Fibroblast of lung (primary cell): Measurements from ENCODE around the gene RNF220.

Experiments used
- EZH2 ChIP-seq: IDR thresholded peaks from 2 replicates; pipeline ENCODE4 v1.5.1; 2012; ENCODE audit warnings: low read length, control low read depth, mild to moderate bottlenecking; ENCODE audit errors: missing control alignments
- TF ChIP-seq, protein P1 (sequence below), 2 donors: IDR thresholded peaks in 1 of 2; conservative IDR thresholded peaks in 1 of 2; 1 replicate in 1 of 2; 2 replicates in 1 of 2; pipeline ENCODE4 v1.5.1; 2011 to 2012; ENCODE audit warnings: low read length in 2 of 2, control low read depth in 1 of 2, inconsistent platforms in 1 of 2, low read depth in 1 of 2, mild to moderate bottlenecking in 1 of 2

DNA sequence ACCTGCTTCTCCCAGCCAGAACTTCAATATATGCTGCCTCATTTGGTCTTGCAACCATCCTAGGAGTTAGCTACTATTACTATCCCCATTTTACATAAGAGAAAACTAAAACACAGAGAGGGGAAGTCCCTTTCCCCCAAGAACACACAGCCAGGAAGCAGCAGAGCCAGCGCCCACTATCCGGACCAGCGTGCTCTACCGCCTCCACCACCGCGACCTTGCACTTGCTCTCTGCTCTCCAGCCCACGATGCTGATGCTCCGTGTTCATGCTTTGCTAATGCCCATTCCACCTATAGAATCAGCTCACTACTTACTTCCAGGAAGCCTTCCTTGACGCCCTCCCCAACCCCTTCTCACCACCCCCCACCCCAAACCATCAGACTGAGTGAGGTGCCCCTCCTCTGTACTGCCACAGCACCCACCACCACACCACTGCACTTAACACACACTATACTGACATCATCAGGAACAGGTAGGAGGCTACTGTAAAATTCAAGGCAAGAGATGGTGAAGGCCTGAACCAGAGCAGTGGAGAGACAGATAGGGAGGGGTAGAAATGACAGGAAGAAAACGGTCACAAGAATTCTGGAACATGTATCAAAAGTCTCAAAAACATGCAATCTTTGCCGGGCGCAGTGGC is 259.8 kb downstream of the RNF220 start:
- TF ChIP-seq, protein P1, sequence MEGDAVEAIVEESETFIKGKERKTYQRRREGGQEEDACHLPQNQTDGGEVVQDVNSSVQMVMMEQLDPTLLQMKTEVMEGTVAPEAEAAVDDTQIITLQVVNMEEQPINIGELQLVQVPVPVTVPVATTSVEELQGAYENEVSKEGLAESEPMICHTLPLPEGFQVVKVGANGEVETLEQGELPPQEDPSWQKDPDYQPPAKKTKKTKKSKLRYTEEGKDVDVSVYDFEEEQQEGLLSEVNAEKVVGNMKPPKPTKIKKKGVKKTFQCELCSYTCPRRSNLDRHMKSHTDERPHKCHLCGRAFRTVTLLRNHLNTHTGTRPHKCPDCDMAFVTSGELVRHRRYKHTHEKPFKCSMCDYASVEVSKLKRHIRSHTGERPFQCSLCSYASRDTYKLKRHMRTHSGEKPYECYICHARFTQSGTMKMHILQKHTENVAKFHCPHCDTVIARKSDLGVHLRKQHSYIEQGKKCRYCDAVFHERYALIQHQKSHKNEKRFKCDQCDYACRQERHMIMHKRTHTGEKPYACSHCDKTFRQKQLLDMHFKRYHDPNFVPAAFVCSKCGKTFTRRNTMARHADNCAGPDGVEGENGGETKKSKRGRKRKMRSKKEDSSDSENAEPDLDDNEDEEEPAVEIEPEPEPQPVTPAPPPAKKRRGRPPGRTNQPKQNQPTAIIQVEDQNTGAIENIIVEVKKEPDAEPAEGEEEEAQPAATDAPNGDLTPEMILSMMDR (conservative IDR thresholded peaks at IDR 0.05 in 1 of 2, IDR thresholded peaks at IDR 0.05 in 1 of 2; ENCODE audit: low read depth in 1 of 2, low read length in 2 of 2): no peak
- no peak for TF ChIP-seq EZH2
